ENCODE data around the gene MYO1A. TPM values are rescaled to one million over a fixed set of nuclear protein-coding genes. Genes with fewer than 3 reads are reported as not detected.
"Not testable (repeated sequence)": the region's sequence is repeated elsewhere in the genome, so short reads cannot be mapped to it uniquely, and the experiment has no call there.

Gene MYO1A
- polyA plus RNA-seq, 3 donors = 0.14 to 0.25 (median 0.21) TPM

GRCh38 chr12:57048423-57049118, 1.4 kb downstream of the MYO1A start:
- DNase-seq = no peak

- DNase-seq = no peak
These were observed 1.9 kb downstream of the MYO1A start for GRCh38 chr12:57047981-57048380.

GRCh38 chr12:57046947-57047890, 2.7 kb downstream of the MYO1A start:
- DNase-seq = no peak

- no peak for DNase-seq
These were observed 3.7 kb downstream of the MYO1A start for GRCh38 chr12:57046086-57046791.

DNA sequence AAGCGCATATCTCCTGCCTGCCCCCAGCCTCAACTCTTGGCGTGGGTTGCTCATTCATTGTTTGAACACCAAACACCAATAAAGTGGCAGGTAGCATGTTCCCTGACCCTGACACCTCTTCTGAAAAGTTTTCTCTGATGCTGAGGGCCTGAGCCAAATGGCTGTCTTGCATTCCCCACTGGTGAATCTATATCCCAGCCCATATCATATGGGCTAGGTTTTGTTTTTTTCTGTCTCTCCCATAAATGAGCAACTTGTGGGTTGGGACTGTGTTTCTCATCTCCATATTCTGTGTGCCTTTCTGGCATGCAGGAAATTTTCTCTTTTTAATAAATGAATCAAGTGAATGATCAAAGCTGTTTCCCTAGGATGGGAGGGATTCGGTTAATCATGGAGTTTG, 5.0 kb downstream of the MYO1A start:
- DNase-seq = no peak

GRCh38 chr12:57044468-57044867, 5.5 kb downstream of the MYO1A start:
- no peak for DNase-seq

- no peak for DNase-seq
These were observed 7.2 kb downstream of the MYO1A start for GRCh38 chr12:57042695-57043094.

- no peak for DNase-seq
These were observed 9.2 kb downstream of the MYO1A start for GRCh38 chr12:57040750-57041149.

DNA sequence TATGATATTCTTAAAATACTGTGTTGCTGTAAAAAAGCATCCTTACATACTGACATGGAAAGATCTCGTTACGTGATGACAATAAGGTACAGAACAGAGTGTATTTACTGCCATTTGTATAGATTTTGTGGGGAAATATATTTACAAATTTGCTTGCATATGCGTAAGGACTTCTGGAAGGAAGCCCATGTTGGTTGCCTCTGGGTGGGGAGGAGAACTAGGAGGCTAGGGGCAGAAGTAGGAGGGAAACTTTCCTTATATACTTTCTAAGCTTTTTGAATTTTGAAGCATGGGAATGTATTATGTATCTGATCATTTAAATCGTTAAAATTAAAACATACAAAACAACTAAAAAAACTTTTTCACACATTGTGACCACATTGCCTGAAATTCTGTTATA, 9.7 kb downstream of the MYO1A start:
- DNase-seq = no peak

DNA sequence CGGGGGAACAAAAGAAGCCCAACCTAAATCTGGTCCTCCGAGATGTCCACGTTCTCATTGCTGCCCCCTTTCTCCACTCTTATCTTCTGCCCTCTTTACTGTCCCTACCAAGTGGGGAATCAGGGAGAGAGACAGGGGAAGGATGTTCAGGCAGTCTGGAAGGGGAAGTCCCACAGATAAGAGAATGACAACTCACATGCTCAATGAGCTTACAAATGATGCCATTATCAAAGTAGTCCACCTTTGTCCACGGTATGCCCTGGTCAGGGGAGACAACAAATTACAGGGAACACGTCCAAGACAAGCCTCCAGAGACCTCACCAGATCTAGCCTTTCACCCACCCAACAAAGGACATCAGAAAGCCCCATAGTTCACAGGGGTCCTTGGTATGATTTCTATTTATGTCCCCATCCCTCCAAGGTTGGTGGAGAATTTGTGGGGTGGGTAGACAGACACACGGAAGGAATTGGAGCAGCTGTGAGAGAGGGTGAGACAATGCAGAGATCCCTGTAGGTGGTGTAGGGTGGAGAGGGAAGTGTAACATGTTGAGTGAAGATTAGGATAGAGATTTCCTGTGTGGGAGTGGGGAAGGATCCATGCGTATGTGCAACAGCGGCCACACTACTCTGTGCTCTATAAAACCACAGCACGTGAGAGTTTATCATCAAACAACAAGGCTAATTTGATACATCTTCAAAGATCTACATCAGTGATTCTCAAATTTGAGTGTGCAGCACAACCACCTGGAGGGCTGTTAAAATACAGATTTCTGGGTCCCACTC, 10.7 kb downstream of the MYO1A start:
- DNase-seq = no peak

DNA sequence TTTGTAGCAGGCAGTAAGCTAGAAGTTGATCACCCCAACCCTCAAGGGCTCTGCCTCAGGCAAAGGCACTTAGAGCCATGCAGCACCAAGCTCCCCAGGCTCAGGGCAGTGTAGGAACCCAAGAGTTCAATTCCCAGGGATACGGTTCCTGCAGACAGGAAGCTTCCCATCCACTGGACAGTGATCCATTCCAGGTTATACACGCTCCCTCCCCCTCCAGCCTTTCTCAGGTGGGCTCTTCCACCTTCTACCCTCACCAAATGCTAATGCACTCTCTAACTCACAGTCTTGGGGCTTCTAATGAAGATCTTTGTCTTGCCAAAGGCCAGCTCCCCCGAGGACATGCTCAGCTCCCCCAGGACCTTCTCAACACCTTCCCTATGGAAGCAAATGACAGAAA, 12.7 kb downstream of the MYO1A start:
- DNase-seq = no peak

GRCh38 chr12:57033431-57033830, 16.5 kb downstream of the MYO1A start:
- no peak for DNase-seq

DNA sequence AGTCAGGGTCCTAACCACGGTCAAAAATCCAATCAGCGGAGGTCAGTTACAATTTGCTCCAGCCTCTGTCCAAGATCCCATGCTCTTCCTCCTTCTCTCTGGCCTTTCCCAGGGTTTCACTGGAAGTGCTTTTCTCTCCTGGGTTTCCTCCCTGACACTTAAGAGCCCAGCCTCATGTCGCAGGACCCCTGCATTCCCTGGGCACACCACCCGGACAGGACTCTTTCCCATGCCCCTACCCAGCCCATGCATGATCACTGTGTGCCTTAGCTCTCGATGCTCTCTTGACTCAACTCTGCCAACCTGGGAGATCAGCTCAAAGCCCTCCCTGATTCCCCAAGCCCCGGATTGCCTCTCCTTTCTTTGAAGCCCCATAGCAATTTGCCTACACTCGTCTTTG, 18.1 kb downstream of the MYO1A start:
- DNase-seq = no peak

DNA sequence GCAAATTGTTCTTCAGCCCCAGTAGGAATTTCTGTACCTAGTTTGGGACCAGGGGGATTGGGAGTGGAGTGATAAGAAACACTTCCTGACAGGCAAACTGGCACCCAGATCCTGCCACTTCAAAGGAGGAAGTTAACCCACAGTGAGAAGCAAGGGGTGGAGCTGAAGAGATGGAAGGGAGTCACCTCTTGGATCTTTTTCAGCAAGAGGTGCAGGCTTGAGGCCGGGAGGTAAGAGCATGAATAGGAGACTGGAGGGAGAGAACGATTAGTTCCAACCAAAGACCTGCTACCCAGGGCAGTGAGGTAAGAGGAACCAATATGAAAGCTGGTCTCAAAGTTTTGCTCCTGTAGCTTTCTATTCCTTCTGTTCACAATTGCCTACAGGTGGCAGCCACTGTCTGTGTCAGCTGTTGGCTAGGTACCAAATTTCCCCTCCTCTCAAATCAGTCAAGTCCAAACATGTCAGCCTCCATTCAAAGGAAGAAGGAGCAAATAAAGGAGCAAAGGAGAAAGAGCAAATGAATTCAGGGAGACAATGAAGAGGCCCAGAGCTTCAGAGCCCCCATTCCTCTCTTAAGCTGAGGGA, 18.7 kb downstream of the MYO1A start:
- DNase-seq = no peak

- no peak for DNase-seq
These were observed 20.5 kb downstream of the MYO1A start for GRCh38 chr12:57029457-57029856.

GRCh38 chr12:57027805-57028153, 22.1 kb downstream of the MYO1A start:
- no peak for DNase-seq

- no peak for DNase-seq
These were observed 22.7 kb downstream of the MYO1A start for GRCh38 chr12:57027011-57027804.

GRCh38 chr12:57025196-57025595, 24.7 kb downstream of the MYO1A start:
- DNase-seq = no peak

GRCh38 chr12:57022324-57022723, 27.6 kb downstream of the MYO1A start:
- DNase-seq = not testable (repeated sequence)

DNA sequence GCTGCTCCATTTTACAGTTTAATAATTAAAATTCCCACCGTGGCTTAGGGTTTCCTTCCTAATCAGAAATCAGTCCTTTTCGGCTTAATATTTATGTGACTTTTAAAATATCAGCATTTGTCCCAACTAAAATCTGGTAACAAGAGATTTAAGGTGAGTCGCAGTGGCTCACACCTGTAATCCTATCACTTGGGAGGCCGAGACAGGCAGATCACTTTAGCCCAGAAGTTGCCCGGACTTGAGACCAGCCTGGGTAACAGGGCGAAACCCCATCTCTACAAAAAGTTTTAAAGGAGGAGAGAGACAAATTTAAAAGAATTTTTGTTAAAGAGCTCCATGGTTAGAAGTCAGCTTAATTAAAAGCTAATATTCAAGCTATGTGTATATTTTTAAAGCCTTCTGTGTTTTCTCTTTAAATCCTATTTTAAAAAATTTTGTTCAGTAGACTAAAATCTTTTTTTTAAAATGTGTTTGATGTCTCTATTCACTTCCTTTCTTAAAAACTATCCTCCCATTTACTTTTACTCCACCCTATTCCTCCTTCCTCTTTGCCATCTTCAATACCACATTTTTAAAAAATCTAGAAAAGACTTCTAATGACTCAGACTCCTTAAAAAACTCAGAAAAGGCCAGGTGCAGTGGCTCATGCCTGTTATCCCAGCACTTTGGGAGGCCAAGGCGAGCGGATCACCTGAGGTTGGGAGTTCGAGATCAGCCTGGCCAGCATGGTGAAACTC, 29.8 kb downstream of the MYO1A start:
- DNase-seq = no peak
